GM18511 (cell line): ENCODE measurements around the gene TWF2.

Experiments
- ATAC-seq: cut with Tn5 transposase; IDR thresholded peaks from one replicate; pipeline ENCODE4 v1.9.1; 2021; ENCODE audit warnings: mild to moderate bottlenecking, moderate library complexity; ENCODE audit not compliant: unreplicated experiment

The TWF2 gene

DNA sequence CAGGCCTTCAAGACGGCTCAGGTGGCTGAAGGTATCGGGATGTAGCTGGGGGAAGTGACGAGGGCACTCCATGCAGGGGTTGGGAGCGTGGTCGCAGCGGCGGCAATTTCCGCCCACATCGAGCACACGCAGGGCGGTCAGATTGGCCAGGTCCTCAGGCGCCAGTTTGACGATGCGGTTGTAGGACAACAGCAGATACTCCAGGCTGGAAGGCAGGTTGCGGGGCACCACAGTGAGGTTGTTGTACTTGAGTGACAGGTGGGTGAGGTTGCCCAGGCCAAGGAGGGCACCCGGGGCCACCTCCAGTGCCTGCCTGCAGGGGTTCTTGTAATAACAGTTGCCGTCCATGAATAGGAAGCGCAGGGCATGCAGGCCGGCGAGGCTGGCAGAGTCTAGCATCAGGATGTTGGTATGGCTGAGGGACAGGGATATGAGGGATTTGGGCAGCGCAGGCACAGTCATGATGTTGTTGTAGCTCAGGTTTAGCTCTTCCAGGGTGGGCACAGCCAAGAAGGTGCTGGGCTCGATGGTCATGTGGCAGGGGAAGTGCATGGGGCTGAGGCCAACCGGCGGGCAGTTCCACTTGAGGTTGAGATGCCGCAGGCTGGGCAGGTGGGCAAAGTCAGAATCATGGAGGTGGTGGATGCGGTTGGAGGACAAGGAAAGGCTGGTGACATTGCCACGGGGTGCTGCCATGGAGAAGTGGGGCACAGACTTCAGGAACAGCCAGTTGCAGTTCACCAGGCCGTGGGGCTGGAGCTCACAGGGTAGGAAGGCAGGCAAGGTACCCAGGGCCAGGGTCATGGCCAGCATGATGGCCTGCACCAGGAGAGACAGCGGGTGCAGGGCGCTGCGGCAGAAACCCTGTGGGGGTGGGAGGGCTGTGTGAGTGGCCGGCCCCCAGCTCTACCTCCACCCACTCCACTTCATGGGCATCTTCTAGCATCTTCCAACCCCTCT is 15.2 kb downstream of the TWF2 start:
- ATAC-seq, result no peak

DNA sequence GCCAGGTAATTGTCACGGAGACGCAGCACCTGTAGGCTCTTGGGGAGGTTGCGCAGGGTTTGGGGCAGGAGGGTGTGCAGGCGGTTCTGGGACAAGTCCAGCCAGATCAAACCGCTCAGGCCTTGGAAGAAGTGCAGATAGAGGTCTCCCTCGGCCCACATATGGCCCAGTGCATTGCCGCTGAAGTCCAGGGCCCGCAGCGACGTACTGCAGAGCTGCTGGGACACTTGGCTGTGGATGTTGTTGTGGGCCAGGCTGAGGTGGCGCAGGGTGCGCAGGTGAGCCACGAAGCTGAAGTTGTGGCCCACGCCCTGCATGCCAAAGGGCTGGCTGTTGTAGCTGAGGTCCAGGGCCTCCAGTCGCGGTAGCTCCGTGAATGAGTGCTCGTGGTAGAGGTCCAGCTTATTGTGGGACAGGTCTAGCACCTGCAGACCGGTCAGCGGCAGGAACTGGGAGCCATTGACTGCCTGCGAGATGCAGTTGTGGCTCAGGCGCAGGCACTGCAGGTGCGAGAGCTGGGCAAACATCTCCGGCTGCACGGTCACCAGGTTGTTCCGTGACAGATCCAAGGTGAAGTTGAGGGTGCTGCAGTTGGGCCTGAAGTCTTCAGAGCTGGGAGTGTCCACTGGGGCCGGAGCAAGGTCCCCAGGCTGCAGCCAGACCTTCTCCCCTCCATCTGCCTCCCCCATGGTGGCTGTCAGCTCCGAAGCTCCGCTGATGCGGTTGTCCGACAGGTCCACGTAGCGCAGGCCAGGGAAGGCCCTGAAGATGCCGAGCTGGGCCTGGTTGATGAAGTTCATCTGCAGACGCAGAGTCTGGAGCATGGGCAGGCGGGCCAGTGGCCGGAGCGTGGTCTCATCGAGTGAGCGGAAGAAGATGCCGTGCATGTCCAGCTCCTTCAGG is 16.4 kb downstream of the TWF2 start:
- no peak for ATAC-seq

DNA sequence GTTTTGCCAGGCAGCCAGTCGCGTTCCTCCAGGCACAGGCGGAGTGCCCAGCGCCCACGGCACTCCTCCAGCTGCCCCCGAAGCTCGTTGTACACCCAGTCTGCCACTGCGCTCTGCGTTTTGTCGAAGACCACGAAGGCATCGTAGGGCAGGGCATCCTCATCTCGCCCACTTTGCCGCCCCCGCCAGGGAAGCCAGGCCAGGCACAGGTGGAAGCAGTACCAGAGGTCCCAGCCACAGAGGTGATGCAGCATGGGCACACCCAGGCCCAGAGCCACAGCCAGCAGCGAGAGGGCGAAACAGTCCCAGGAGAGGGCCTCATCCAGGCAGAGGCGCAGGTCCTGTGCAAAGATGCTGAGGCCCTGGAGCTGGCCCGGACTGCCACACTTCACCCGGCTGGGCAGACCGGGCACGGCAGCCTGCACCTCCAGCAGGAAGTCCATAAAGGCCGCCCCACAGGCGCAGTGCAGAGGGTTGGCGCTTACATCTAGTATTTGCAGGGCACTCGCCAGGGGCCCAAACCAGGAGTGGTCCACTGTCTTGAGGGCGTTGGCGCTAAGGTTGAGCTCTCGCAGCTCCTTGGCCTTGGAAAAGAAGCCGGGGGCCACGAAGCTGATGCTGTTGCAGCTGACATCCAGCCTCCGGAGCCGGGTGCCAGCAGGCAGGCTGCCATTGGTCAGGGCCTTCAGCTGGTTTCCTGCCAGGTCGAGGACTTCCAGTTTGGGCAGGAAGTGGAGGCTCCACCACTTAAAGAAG is 17.2 kb downstream of the TWF2 start:
- ATAC-seq, result no peak

DNA sequence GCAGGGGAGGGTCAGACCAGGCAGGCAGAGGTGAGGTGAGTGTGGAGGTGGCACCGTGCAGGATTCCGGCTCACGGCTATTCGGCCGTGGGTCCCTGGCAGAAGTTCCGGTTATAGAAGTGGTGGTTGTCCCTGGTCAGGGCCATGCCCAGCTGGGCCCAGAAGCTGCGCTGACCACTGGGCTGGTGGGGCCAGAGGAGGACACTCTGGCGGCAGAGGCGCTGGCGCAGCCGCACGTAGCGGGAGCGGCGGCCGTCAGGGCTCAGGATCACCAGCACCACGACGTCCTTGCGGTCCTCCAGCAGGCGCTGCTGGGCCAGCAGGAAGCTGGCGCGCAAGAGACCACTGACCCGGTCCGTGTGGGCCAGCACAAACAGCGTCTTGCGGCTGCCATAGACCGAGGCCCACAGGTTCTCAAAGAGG is 17.8 kb downstream of the TWF2 start:
- no peak for ATAC-seq

DNA sequence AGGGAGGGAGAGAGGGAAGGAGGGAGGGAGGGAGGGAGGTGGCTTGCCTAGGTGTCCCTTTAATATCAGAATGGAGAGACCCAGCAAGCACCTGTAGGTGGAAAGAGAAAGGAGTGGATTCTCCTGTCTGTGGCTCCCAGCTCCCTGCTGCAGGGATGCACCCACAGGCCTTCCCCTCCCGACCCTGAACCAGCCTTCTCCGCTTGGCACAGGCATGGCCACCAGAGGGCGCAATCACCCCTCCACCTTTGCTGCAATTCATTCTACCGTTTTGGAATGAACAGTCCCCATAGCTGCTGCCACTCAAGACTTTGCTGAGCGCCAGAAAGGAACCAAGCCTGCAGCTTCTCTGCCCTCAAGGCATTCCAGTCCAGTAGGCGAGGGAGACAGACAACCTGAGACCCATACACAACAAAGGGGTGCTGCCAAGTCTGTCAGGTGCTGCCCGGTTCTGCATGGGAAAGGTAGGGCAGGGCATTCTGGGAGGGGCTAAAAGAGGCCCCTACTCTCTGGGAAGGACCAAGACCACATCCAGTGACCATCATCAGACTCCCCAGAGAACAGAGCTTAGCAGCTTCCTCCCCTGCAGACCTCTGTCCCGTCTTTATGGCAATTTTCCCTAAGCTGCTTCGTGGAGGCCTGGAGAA is 18.5 kb downstream of the TWF2 start:
- peak; percentile 59 for ATAC-seq

DNA sequence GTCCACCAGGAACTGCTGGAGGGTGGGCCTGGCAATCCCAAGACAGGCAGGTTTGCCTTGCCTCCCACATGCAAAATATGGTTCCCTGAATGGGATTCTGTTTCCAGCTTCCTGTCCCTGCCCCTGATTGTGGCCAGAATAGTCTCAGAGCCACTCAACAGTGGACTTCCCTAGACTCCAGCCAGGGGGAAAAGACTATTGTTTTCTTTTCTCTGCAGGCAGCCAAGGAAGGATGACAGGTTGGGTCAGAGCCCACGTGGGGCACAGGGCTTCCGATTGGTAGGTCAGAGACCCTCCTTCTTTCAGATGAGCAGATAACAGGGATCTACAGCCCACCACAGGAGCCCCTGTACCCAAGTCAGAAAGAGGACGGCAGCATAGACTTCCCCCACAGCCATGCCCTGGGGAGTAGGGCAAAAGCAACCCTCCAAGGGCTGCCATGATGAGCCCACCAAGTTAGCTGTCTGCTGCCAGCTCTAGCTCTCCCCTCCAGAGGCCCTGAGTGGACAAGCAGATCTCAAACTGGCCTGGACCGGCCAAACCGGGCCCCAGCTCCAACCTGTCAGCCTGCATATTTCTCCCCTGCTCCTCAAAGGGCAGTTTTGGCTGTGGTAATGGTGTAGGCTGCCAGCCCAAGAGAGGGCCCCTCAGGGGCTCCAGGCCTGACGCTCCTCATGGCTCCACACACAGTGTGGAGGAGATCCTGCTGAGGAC is 19.9 kb downstream of the TWF2 start:
- ATAC-seq, result no peak

DNA sequence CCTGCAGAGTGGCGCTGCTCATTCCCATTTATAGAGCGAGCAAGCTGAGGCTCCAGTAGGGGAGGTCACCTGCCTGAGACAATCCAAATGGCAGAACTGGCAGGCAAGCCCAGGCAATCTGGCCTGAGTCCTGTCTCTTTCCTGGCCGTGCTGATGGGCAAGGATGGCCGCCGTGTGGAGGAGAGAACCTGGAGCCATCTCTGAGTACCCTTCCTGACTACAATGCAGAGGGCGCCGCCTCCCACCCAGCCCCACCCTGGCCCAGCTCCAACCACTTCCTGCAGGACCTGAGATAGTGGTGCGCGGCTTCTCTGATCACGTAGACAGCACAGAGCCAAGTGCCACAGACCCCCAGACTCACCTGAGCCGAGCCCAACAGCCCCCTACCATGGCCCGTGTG is 20.5 kb downstream of the TWF2 start:
- ATAC-seq, result no peak

DNA sequence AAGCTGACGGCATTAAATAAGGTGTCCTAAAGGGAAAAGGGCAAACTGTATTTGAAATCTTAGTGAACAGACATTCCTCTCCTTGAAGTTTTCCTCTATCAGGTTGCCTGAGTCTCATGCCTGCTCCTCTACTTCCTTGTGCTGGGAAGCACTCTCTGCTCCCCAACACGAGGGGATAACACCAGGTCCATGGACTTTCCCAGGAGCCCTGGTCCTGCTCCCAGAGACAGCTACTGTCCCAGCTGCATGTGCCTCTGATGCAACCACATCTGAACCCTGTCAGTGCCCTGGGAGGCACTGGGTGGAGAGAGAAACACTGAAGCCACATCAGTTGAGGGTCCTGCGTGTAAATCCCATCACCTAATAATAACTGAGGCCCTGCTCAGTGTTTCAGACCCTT is 20.9 kb downstream of the TWF2 start:
- no peak for ATAC-seq

DNA sequence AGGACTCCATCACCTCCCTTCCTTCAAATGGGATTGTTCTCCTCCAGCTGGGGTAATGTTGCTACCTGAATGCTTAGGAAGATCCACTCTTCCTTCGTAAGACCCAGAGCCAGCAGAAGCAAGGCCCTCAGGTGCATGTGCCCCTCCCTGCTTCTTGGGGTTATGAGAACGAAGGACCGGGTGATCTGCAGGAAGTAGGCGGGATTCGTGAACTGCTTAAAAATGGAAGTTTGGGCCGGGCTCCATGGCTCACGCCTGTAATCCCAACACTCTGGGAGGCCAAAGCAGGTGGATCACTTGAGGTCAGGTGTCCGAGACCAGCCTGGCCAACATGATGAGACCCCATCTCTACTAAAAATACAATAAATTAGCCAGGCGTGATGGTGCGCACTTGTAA is 21.6 kb downstream of the TWF2 start:
- no peak for ATAC-seq

DNA sequence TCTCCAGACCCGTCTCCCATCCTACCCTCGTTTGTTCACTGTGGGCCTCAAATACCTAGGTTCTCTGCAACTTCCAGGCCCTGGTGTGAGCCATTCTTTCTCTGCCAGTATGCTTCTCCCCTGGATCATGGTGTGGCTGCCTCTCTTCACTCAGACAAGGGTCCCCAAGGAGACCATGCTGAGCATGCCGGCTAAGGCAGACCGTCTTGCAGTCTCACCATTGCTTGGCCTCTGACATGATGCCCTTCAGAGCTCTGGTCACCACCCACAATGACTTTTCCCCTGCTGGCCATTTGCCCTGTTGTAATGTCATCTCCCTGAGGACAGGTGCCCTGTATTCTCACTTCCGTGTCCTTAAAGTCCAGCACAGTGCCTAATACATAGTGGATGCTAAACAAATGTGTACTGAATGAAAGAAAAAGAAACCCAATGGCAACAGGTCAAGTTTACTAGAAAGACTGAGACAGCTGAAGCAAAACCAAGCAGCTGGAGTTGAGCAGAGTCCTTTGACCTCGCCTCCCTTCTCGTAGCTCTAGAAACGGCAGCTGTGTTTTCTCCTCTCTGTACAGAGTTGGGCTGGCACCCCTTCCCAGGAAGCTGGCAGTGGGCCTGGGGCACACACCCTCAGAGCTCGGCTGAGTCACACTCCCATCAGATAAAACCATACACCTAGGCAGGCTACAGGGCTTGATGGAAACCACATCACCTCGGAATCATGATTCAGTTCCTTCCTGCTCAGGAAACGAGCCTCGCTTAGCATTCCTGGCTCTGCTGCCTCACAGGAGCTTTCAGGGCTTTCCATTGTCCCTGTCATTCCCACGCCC is 22.2 kb downstream of the TWF2 start:
- no peak for ATAC-seq

DNA sequence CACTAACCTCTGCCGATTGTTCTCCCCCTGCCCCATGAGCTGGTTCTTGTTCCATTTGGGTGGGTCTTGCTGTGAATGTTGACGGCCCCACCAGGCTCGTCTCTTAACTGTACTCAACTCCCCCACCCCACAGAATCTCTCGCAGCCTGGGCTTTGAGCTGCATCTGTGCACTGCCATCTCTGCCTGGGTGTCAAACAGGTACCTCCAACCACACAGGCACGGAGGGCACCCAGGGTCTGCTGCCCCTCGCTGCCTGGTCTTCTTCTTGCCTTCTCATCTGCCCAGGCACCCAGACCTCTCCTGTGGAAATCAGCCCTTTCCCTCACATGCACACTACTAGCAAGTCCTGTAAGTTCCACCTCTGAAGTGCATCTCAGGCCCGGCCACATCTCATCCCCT is 23.6 kb downstream of the TWF2 start:
- no peak for ATAC-seq

DNA sequence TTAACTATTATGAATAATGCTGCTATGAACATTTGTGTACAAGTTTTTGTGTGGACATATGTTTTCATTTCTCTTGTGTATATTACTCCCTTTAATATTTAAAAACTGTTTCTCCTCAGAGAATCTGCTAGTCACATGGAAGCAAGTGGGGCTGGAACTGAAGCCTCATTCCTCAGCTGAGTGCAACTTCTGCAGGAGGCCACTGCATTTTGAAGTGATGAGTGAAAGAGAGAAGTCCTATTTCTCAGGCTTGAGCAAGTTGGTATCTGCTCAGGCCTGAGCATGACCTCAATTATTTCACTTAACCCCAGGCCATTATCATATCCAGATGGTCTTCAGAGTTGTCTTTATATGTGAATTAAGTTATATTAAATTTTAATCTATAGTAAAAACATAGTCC is 25.1 kb downstream of the TWF2 start:
- no peak for ATAC-seq

DNA sequence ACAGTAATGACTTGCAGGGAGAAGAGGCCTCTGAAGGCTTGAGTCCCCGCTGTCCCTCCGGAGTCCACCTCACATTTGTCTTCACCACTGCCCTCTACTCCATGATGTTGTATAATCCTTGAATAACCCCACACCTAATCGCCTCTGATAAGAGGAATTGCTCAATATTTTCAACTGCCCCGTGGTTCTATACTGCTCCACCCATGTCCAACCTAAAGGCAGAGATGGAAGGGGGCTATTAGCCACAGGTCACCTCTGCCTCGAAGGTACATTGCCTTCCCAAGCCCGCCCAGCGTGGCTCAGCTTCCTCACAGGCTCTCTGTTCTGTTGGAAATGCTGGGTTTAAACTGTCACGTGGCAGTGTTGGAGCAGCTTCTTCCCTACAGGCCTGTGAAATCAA is 26.0 kb downstream of the TWF2 start:
- ATAC-seq, result no peak

DNA sequence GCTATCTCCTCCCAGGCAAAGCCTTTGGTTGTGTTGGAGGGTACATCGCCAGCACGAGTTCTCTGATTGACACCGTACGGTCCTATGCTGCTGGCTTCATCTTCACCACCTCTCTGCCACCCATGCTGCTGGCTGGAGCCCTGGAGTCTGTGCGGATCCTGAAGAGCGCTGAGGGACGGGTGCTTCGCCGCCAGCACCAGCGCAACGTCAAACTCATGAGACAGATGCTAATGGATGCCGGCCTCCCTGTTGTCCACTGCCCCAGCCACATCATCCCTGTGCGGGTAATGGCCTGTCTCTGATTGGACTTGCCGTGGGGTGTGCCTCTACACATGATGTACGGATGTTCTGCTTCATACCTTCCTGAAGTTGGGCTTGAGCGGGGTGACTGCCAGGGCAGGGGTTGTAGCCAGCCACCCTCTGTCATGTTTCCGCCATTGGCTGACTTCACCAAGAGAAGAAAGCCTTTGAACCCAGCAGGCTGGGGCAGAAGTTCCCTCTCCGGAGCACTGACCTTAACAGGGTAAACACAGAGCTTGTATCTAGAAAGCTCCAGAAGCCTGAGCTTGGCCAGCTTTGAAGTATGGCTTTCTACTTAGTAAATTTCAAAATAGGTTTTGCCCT is 27.6 kb downstream of the TWF2 start:
- ATAC-seq, result no peak

DNA sequence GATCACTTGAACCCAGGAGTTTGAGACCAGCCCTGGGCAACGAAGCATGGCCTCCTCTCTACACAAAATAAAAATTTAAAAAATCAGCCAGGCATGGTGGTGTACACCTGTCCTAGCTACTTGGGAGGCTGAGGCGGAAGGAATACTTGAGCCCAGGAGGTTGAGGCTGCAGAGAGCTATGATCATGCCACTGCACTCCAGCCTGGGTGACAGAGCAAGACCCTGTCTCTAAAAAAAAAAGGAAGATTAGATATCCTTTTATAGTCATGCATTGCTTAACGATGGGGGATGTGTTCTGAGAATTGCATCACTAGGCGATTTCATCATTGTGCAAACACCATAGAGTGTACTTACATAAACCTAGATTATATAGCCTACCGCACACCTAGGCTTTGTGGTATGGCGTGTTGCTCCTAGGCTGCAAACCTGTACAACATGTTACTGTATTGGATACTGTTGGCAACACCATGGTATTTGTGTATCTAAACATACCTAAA is 28.4 kb downstream of the TWF2 start:
- ATAC-seq, result no peak

DNA sequence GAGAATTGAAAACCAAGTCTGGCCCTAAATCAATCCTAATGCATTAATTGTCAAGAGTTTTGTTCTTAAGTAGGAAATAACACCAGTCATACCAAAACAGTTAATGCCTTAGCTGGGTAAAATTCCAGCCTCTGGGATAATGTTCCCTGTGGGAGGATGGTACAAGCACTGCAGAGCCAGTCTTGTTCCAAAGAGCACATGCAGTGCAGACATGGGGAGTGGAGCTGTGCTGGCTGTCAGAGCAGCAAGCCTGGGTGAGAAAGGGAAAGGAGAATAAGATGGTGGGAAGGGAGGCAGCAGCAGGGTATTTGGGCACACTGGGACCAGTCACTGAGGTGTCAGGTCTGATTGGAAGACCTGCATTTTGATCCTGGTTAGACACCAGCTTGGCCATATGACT is 28.9 kb downstream of the TWF2 start:
- no peak for ATAC-seq

DNA sequence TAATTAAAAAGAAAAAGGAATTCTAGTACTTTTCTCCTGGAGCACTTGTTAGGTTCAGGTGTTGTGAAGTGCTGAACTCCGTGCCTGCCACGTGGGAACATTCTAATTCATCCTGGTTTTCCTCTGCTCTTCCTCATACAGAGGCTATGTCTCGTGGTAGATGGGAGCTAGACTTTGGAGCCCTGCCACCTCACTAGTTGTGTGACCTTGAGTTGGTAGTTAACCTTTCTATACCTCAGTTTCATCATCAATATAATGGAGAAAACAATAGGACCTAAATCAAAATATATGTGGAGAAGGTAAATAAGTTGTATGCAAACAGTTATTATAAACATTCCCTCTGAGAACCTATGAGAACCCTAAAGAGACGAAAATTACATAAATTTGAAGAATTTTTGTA is 30.4 kb downstream of the TWF2 start:
- no peak for ATAC-seq

DNA sequence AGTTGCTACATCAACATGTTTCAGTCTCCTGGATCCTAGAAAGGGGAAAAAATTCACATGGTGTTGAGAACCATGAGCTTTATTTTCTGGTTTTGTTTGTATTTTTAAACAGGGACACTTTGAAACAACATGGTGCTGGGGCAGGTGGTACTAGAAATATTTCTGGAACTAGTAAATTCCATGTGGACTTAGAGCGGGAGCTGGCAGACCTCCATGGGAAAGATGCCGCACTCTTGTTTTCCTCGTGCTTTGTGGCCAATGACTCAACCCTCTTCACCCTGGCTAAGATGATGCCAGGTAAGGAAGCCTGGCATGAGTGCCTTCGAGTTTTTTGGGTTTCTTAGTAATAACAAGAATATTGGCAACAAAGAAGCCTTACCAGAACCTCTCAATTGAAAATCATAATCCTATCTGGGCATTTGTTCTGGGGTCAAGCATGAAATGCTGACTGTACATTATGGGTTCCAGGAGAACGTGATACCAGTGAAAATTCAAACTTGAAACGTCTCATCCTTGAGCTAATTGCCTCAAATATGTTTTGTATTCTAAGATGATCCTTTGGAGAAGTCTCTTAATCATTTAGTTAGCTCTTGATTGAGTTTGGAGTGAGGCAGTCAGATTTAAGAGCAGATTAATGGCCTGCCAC is 33.1 kb downstream of the TWF2 start:
- no peak for ATAC-seq
